Natural killer cell (primary cell): ENCODE data around the gene STUB1. TPM values are rescaled to one million over a fixed set of nuclear protein-coding genes. Genes with fewer than 3 reads are reported as not detected.

Experiments
- ATAC-seq, 3 donors: fragments of 150-1000 bp in 2 of 3; fragments of 200-7000 bp in 1 of 3; cut with Tn5 transposase; 1 replicate in 1 of 3; 2 replicates in 2 of 3; pipeline ENCODE4 v1.10.0; 2021; ENCODE audit warnings: mild to moderate bottlenecking in 2 of 3, moderate library complexity in 2 of 3
- DNase-seq, 2 donors: peaks; one replicate each; pipeline versions ENCODE4 v3.0.0 to v3.0.0-alpha.2; 2013 to 2021; ENCODE audit warnings: mixed read lengths in 1 of 2
- H3K27ac ChIP-seq: one replicate; pipeline ENCODE4 v1.5.1; 2013; ENCODE audit warnings: mild to moderate bottlenecking, low read length
- H3K27me3 ChIP-seq: one replicate; pipeline ENCODE4 v1.6.1; 2013; ENCODE audit warnings: low read length; ENCODE audit not compliant: control insufficient read depth, insufficient read depth
- H3K36me3 ChIP-seq: one replicate; pipeline ENCODE4 v1.6.1; 2013; ENCODE audit warnings: low read length; ENCODE audit not compliant: control insufficient read depth, insufficient read depth
- H3K4me1 ChIP-seq: one replicate; pipeline ENCODE4 v1.6.1; 2013; ENCODE audit warnings: low read length; ENCODE audit not compliant: control insufficient read depth, insufficient read depth
- H3K4me3 ChIP-seq: one replicate; pipeline ENCODE4 v1.5.1; 2013; ENCODE audit warnings: low read length
- H3K9me3 ChIP-seq: one replicate; pipeline ENCODE4 v1.6.1; 2013; ENCODE audit warnings: low read length; ENCODE audit not compliant: control insufficient read depth, insufficient read depth
- H3K27ac Mint-ChIP-seq, 2 donors: one replicate each; pipeline ENCODE4 v1.8.0; 2022; ENCODE audit warnings: mild to moderate bottlenecking in 2 of 2, mixed read lengths in 2 of 2, moderate library complexity in 1 of 2
- H3K27me3 Mint-ChIP-seq, 2 donors: one replicate each; pipeline ENCODE4 v1.8.0; 2022; ENCODE audit warnings: low read depth in 2 of 2, mixed read lengths in 2 of 2
- H3K36me3 Mint-ChIP-seq: one replicate; pipeline ENCODE4 v1.8.0; 2022; ENCODE audit warnings: mixed read lengths
- H3K4me1 Mint-ChIP-seq, 2 donors: one replicate each; pipeline ENCODE4 v1.8.0; 2022; ENCODE audit warnings: mixed read lengths in 2 of 2
- H3K4me3 Mint-ChIP-seq: one replicate; pipeline ENCODE4 v1.8.0; 2022; ENCODE audit warnings: mild to moderate bottlenecking, moderate library complexity, mixed read lengths
- H3K9me3 Mint-ChIP-seq, 2 donors: one replicate each; pipeline ENCODE4 v1.8.0; 2022; ENCODE audit warnings: mixed read lengths in 2 of 2
- CTCF ChIP-seq: fragments of 200-600 bp; IDR thresholded peaks from one replicate; pipeline ENCODE4 v1.8.0; 2022; ENCODE audit warnings: antibody characterized with exemption
- WGBS: methylation state at CpG from one replicate; pipeline ENCODE4 v1.1.7; 2013; ENCODE audit warnings: missing lambda C conversion rate; ENCODE audit not compliant: insufficient coverage; 5-methylcytosine and 5-hydroxymethylcytosine counted together
- intact Hi-C: fragments of 100-400 bp; cut with micrococcal nuclease; formaldehyde crosslinking; loops from one replicate; pipeline ENCODE4 v1.14.2; 2022
- total RNA-seq, 4 donors: library from RNA; stranded (reverse); fragments of 120-200 nt in 1 of 4; gene quantifications; one replicate each; pipeline versions ENCODE4 v1.2.3 to v1.2.4, GENCODE V29; 2013 to 2022

The STUB1 gene
- total RNA-seq, 3 donors from 2014 or later (not counting 1 experiment from before 2014, with no cell fraction given) = 89.5 to 95.4 (median 93.5) TPM

GRCh38 chr16:703406-703805 is 23.2 kb downstream of the STUB1 start:
- Histone ChIP-seq H3K27me3 (peaks cover 50% of the 10 kb centered on the region), H3K4me1 (peaks cover 26% of the 10 kb centered on the region), H3K27ac (no peak overlapping the region), H3K4me3 (no peak overlapping the region), H3K9me3 (peaks cover 3% of the 10 kb centered on the region), H3K36me3 (no peaks in the 10 kb centered on the region)
- ATAC-seq = no peak
- no peak overlapping the region for H3K27ac Mint-ChIP-seq
- no peak for TF ChIP-seq CTCF
- no peak for DNase-seq
- no peaks in the 10 kb centered on the region for H3K9me3 Mint-ChIP-seq
- no peaks in the 10 kb centered on the region for H3K36me3 Mint-ChIP-seq
- H3K4me3 Mint-ChIP-seq = no peak overlapping the region
- H3K4me1 Mint-ChIP-seq = no peaks in the 10 kb centered on the region
- H3K27me3 Mint-ChIP-seq = peaks cover 18 to 26% of the 10 kb centered on the region in 2 donors
- WGBS = 81% methylated on average over 12 of the region's 12 CpGs
- intact Hi-C loops = no loop called here

- H3K27me3 ChIP-seq = peaks cover 54% of the 10 kb centered on the region
- Mint-ChIP-seq H3K27me3 (peaks cover 19 to 27% of the 10 kb centered on the region in 2 donors), H3K36me3 (no peaks in the 10 kb centered on the region), H3K4me1 (no peaks in the 10 kb centered on the region), H3K4me3 (no peak overlapping the region), H3K27ac (no peak overlapping the region), H3K9me3 (no peaks in the 10 kb centered on the region)
- H3K36me3 ChIP-seq = no peaks in the 10 kb centered on the region
- TF ChIP-seq CTCF = no peak
- no peak overlapping the region for H3K4me3 ChIP-seq
- WGBS = 61% methylated on average over 7 of the region's 7 CpGs
- H3K27ac ChIP-seq = no peak overlapping the region
- no peak for ATAC-seq
- peaks cover 3% of the 10 kb centered on the region for H3K9me3 ChIP-seq
- H3K4me1 ChIP-seq = peaks cover 24% of the 10 kb centered on the region
- intact Hi-C loops = no loop called here
- DNase-seq = no peak
Measured at GRCh38 chr16:704047-704446, 23.8 kb downstream of the STUB1 start.

GRCh38 chr16:704552-705380 is 24.6 kb downstream of the STUB1 start:
- H3K9me3 ChIP-seq = peaks cover 3% of the 10 kb centered on the region
- no peaks in the 10 kb centered on the region for H3K36me3 ChIP-seq
- intact Hi-C loops = no loop called here
- no peak for DNase-seq
- no peak overlapping the region for H3K27ac ChIP-seq
- Mint-ChIP-seq H3K4me1 (no peaks in the 10 kb centered on the region), H3K4me3 (no peak overlapping the region), H3K9me3 (no peaks in the 10 kb centered on the region), H3K36me3 (no peaks in the 10 kb centered on the region), H3K27me3 (peaks cover 19 to 27% of the 10 kb centered on the region in 2 donors), H3K27ac (no peak overlapping the region)
- WGBS = 21% methylated on average over 46 of the region's 50 CpGs
- ATAC-seq = no peak
- peaks cover 56% of the 10 kb centered on the region for H3K27me3 ChIP-seq
- no peak overlapping the region for H3K4me3 ChIP-seq
- TF ChIP-seq CTCF = no peak
- H3K4me1 ChIP-seq = peaks cover 16% of the 10 kb centered on the region
